ENCODE data around the gene KRT33B.
"Not testable (repeated sequence)": the region's sequence is repeated elsewhere in the genome, so short reads cannot be mapped to it uniquely, and the experiment has no call there.

KRT33B gene

DNA sequence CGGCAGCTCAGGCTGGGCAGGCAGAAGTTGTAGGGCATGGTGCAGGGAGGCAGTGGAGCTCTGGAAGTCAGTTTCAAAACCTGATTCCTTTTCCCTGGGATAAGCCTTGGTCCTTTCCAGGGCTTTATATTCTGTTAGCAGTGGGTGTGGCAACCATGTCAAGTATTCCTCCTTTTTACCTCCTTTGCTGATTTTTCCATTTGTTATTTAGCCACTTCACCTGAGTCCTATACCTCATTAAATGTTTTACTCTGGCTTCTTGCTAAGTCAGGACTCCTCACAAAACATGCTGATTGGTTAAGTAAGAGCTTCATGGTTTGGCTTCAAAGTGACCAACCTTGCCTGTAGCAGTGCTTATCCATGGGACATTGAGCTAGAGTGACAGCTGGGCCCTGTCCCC lies at the start of gene KRT33B:
Gene KRT33B (minus strand): TSS at position 101 of the 400 bp plus-strand sequence. CDS start 63 bp downstream, at position 38.
- no peak for DNase-seq

GRCh38 chr17:41418116-41418860 lies 48.7 kb upstream of the KRT33B start:
- DNase-seq: no peak

DNA sequence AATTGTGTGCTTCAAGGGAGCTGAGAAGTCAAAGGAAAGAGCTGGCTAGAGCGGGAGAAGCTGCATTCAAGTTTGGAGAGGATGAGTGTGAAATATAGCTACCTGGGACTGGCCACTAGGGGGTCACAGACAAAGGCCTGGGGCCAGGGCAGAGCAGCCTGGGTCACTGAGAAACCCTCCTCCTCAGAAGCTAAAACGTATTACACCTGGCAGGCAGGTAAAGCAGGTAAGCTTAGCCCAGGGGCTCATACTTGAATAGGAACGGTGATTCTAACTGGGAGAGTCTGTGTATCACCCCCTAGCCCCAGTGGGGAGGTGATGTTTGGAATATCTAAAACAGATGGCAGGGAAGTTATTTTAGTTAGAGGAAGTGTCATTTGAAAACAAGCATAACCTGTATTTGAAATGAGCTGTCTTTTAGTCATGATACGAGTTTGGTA lies 48.0 kb upstream of the KRT33B start:
- no peak for DNase-seq

GRCh38 chr17:41417127-41417526 lies 47.5 kb upstream of the KRT33B start:
- no peak for DNase-seq

DNA sequence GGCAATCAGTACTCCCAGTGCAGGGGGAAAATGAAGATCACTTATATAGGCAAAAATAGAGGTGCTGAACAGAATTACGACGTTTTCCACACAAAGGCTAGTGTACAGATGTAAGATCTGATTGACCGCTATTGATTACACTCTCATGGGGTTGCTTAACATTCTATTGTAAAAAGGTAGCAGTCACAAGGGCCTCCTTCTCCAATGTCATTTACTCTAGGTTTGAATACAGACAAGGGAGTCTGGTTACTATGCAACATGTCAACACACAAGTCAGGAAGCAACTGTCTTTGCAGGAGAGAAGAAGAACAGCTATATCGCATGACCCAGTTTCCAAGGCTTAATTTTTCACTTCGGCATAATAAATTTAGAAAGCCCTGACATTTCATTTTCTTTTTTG lies 46.9 kb upstream of the KRT33B start:
- DNase-seq: no peak

GRCh38 chr17:41415833-41416335 lies 46.3 kb upstream of the KRT33B start:
- DNase-seq: no peak

GRCh38 chr17:41415411-41415810 lies 45.8 kb upstream of the KRT33B start:
- no peak for DNase-seq

- no peak for DNase-seq
Measured at GRCh38 chr17:41413982-41414381, 44.4 kb upstream of the KRT33B start.

DNA sequence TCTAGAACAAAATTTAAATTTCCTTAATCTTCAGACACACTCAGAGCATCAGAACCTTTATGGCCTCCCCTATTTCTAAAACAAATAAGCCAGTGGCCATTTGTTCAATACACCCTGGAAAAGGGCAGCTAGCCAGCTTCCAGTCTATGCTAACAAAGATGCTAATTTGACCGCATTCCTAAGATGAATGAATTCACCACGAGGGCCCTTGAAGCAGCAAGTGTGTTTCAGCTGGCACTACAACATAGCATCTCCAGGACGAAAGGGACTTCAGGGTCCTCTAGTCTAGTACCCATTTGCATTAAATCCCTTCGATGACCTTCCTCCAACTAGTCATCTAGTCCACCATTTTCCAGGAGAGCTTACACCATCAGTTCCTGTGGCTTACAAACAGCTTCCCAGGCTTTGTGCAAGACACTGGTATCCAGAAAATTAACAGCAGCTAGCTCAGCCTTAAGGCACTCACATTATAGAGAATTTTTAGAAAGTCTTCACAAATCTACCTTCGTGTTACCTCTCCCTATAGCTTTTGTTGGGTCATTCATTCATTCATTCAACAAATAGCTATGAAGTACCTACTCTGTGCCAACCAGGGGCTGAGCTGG lies 43.8 kb upstream of the KRT33B start:
- no peak for DNase-seq

- no peak for DNase-seq
Measured at GRCh38 chr17:41411072-41411840, 41.6 kb upstream of the KRT33B start.

DNA sequence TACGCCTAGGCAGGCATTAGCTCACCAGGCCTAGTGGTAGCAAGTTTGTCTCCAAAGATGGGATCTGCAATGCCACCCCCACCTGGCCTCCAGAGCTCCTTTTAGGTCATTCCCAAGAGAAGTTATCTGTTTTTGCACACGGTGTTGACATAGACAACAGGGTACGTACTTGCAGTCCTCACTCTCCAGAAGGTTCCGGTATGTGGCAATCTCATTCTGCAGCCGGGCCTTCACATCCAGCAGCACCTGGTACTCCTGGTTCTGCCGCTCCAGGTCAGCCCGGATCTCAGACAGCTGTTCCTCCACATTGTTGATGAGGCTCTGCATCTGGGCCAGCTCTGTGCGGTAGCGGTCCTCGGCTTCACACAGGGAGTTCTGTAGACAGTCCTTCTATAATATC lies 37.6 kb upstream of the KRT33B start:
- DNase-seq: no peak

- no peak for DNase-seq
Measured at GRCh38 chr17:41406205-41406604, 36.6 kb upstream of the KRT33B start.

DNA sequence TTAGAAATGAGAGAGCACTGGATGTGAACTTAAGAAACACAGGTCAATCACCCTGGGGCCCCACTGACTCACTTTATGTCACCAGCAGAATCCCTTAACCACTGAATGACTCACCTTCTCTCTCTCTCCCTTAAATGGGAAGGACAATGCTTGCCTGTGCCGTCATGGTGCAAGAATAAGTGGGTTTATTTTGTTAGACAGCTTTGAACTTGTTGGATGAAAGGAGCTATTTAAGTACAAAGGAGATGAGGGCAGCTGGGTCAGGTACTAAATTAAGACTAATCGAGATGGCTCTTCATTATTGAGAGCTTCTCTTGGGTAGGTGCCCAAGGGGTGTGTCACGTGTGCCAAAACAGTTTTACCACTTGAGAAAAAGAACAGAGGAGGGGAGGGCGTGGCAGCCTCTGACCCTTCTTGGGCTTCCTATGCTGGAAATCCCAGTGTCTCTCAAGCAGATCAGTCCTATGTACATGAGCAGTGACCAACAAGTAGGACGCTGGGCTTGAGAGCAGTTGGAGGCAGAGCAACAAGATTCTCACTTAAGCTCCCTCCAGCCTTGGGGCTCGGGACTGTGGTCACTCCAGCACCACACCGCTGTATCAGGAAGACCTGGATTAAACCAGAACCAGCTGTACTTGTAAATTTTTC lies 34.5 kb upstream of the KRT33B start:
- peak; percentile 75 for DNase-seq

- peak; percentile 30 for DNase-seq
Measured at GRCh38 chr17:41403404-41404023, 33.9 kb upstream of the KRT33B start.

DNA sequence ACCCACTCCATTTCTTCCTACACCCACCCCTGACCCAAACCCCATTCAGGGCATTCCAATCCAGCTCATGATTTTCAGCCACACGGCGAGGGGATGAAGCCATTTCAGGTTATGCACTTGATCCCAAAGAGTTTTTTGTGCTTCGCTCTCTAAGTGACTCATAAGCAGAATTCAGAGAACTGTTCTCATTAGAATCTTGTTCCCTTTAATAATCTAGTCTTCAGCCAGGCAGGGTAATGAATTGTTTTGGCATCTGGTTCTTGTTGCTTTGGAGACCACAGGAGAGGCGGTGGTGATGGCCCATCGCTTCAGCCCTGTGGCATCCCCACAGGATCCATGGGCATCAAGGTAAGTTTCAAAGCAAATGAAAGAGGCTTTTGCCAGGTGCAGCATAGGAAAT lies 32.5 kb upstream of the KRT33B start:
- DNase-seq: no peak

GRCh38 chr17:41396996-41397660 lies 27.5 kb upstream of the KRT33B start, which contains the start of gene KRT31:
Gene KRT31, minus strand, starts transcription at chr17:41397608. Its CDS starts 69 bp downstream, at chr17:41397539.
- DNase-seq: no peak

DNA sequence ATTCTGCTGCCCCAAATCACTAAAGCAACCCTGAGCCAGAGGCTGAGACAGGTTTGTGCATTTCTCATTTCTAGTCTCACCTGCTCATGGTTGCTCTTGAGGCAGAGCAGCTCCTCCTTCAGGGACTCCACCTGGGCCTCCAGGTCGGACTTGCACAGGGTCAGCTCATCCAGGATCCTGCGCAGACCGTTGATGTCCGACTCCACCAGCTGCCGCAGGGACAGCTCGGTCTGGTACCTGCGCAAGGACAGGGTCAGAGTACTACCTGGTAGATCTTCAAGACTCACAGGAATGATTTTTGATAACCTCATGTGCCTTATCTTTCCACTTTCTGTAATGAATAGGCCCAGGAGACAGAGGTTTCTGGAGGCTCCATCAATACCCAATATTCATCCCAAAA lies 26.7 kb upstream of the KRT33B start:
- DNase-seq: no peak

- DNase-seq: no peak
Measured at GRCh38 chr17:41395611-41396010, 26.0 kb upstream of the KRT33B start.

- not testable (repeated sequence) for DNase-seq
Measured at GRCh38 chr17:41395044-41395443, 25.4 kb upstream of the KRT33B start.

DNA sequence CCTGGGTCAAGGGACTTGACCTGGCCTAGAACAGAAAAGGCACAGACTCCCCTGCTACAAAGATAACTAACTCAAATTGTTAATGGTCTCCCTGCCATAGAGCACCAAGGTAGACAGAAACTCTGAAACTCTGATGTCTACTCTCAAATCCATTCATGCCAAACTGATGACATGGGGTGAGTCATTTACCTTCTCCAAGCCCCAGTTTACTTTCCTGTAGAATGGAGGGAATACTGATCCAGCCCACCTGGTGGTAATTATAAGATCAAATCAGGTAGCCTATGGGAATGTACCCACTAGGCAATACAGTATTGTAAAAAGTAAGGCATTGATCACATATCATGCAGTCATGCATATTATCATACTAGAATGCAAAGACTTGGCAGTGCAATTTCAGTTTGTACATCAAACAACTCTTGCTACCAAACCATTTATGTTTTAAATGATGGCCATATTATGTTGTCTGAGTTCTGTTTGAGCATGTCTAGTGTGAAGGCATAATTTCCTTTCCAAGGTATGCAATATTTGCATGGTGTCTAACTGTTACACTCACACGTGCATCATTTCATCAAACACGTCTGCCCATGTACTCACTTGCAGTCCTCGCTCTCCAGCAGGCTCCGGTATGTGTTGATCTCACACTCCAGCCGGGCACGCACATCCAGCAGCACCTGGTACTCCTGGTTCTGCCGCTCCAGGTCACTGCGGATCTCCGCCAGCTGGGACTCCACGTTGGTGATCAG lies 24.8 kb upstream of the KRT33B start:
- DNase-seq: no peak

- no peak for DNase-seq
Measured at GRCh38 chr17:41393826-41394225, 24.2 kb upstream of the KRT33B start.
